ENCODE measurements around the gene JARID2.
A peak's percentile ranks its signal among the peaks of the same experiment; 100 is the strongest.

DNA sequence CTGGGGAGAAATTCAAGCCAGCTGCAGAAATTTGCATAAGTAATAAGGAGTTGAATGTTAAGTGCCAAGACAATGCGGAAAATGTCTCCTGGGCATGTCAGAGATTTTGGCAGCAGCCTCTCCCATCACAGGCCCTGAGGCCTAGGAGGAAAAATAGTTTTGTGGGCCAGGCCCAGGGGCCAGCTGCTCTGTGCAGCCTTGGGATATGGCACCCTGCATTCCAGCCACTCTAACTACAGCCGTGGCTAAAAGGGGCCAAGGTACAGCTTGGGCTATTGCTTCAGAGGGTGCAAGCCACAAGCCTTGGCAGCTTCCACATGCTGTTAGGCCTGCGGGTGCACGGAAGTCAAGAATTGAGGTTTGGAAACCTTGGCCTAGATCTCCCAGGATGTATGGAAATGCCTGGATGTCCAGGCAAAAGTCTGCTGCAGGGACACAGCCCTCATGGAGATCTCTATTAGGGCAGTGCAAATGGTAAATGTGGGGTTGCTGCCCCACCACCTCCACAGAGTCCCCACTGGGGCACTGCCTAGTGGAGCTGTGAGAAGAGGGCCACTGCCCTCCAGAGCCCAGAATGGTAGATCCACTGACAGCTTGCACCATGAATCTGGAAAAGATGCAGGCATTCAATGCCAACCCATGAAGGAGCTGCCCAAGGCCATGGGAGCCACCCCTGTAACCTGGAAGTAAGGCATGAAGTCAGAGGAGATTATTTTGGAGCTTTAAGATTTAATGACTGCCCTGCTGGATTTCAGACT is 290.5 kb downstream of the JARID2 start:
- no peak for TF ChIP-seq TAF1 (conservative IDR thresholded peaks at IDR 0.05)
- no peak for TF ChIP-seq YY1 (IDR thresholded peaks at IDR 0.05)
- TF ChIP-seq, protein P1, sequence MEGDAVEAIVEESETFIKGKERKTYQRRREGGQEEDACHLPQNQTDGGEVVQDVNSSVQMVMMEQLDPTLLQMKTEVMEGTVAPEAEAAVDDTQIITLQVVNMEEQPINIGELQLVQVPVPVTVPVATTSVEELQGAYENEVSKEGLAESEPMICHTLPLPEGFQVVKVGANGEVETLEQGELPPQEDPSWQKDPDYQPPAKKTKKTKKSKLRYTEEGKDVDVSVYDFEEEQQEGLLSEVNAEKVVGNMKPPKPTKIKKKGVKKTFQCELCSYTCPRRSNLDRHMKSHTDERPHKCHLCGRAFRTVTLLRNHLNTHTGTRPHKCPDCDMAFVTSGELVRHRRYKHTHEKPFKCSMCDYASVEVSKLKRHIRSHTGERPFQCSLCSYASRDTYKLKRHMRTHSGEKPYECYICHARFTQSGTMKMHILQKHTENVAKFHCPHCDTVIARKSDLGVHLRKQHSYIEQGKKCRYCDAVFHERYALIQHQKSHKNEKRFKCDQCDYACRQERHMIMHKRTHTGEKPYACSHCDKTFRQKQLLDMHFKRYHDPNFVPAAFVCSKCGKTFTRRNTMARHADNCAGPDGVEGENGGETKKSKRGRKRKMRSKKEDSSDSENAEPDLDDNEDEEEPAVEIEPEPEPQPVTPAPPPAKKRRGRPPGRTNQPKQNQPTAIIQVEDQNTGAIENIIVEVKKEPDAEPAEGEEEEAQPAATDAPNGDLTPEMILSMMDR (IDR thresholded peaks at IDR 0.05; ENCODE audit: low read depth, low read length, missing input control): no peak
- no peak for TF ChIP-seq FOXA1 (IDR thresholded peaks at IDR 0.05)
- TF ChIP-seq EGR1 (IDR thresholded peaks at IDR 0.05; ENCODE audit: low read depth in 2 of 2): no peak
- TF ChIP-seq HNF4A (conservative IDR thresholded peaks at IDR 0.05): peak in 1 of 2 donors; percentile 10
- TF ChIP-seq NR2F2 (IDR thresholded peaks at IDR 0.05): no peak
- TF ChIP-seq, protein P2, sequence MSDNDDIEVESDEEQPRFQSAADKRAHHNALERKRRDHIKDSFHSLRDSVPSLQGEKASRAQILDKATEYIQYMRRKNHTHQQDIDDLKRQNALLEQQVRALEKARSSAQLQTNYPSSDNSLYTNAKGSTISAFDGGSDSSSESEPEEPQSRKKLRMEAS (IDR thresholded peaks at IDR 0.05): no peak
- TF ChIP-seq, protein P3, sequence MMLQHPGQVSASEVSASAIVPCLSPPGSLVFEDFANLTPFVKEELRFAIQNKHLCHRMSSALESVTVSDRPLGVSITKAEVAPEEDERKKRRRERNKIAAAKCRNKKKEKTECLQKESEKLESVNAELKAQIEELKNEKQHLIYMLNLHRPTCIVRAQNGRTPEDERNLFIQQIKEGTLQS (IDR thresholded peaks at IDR 0.05): no peak
- TF ChIP-seq RAD21 (IDR thresholded peaks at IDR 0.05): no peak

Measured in liver (tissue), 3 donors.